Progenitor cell of endocrine pancreas (in vitro differentiated cells): ENCODE results near the gene MOB3A. TPM values are rescaled to one million over a fixed set of nuclear protein-coding genes. Genes with fewer than 3 reads are reported as not detected.

Experiments
- DNase-seq: peaks from one replicate; pipeline ENCODE4 v3.0.0; 2021; ENCODE audit warnings: low spot score; ENCODE audit not compliant: unreplicated experiment
- H3K27ac Mint-ChIP-seq: 2 replicates; pipeline ENCODE4 v1.8.0; 2021; ENCODE audit warnings: mild to moderate bottlenecking, moderate library complexity, mixed read lengths
- H3K27me3 Mint-ChIP-seq: 2 replicates; pipeline ENCODE4 v1.8.0; 2021; ENCODE audit warnings: mixed read lengths
- H3K36me3 Mint-ChIP-seq: 2 replicates; pipeline ENCODE4 v1.8.0; 2022; ENCODE audit warnings: mixed read lengths; ENCODE audit not compliant: insufficient read depth
- H3K4me1 Mint-ChIP-seq: 2 replicates; pipeline ENCODE4 v1.8.0; 2021; ENCODE audit warnings: low read depth, mixed read lengths
- H3K4me3 Mint-ChIP-seq: 2 replicates; pipeline ENCODE4 v1.8.0; 2021; ENCODE audit warnings: low read depth, mild to moderate bottlenecking, moderate library complexity, mixed read lengths
- H3K9me3 Mint-ChIP-seq: 2 replicates; pipeline ENCODE4 v1.8.0; 2021; ENCODE audit warnings: low read depth, mixed read lengths
- total RNA-seq: library from RNA; stranded (reverse); gene quantifications from 2 replicates; pipeline ENCODE4 v1.2.1, GENCODE V29; 2021
- TF ChIP-seq, protein P1 (sequence below): fragments of 200-600 bp; sonication (generic); IDR thresholded peaks from one replicate; pipeline ENCODE4 v1.5.0; 2021; ENCODE audit warnings: antibody characterized with exemption, mild to moderate bottlenecking; ENCODE audit not compliant: unreplicated experiment

MOB3A gene
- total RNA-seq, 1 donor from 2014 or later: 38.5 TPM

DNA sequence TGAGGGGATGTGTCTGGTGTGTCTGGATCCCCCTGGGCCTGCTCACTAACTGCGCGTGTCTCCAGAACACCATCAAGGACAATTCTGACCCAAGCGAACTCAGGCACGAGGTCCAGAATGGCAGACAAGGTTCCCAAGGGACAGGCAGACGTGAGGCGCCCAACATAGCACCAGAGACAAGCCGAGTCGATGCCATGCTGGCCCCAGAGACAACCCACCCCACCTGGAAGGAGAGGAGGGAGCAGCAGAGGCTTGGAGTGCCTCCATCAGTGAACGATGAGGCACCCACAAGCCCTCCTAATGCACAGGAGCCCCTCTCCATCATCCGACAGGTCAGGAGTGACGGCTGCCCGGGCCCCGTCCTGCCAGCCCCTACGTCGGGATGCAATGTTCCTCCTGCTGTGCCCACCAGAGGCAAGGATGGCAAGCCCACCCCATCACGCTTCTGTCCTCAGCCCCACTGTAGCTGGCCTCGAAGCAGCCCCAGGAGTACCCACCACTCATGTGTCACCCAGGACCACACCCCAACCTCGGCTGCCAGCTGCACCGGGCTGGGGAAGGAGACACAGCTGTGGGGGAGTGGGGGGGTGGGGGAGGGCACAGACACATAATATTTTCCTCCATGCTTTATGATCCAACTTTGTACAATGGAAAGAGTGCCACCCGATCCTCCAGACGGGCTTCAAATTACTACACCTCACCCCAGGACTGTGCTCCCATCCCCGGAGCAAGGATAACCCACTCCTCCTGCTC lies 43.4 kb upstream of the MOB3A start:
- H3K27me3 Mint-ChIP-seq: no peaks in the 10 kb centered on the region
- H3K4me3 Mint-ChIP-seq: no peak overlapping the region
- TF ChIP-seq, protein P1, sequence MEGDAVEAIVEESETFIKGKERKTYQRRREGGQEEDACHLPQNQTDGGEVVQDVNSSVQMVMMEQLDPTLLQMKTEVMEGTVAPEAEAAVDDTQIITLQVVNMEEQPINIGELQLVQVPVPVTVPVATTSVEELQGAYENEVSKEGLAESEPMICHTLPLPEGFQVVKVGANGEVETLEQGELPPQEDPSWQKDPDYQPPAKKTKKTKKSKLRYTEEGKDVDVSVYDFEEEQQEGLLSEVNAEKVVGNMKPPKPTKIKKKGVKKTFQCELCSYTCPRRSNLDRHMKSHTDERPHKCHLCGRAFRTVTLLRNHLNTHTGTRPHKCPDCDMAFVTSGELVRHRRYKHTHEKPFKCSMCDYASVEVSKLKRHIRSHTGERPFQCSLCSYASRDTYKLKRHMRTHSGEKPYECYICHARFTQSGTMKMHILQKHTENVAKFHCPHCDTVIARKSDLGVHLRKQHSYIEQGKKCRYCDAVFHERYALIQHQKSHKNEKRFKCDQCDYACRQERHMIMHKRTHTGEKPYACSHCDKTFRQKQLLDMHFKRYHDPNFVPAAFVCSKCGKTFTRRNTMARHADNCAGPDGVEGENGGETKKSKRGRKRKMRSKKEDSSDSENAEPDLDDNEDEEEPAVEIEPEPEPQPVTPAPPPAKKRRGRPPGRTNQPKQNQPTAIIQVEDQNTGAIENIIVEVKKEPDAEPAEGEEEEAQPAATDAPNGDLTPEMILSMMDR: no peak
- H3K27ac Mint-ChIP-seq: peak overlapping the region; percentile 87
- H3K4me1 Mint-ChIP-seq: no peaks in the 10 kb centered on the region
- no peaks in the 10 kb centered on the region for H3K9me3 Mint-ChIP-seq
- H3K36me3 Mint-ChIP-seq: peaks cover 7% of the 10 kb centered on the region
- DNase-seq: no peak

GRCh38 chr19:2138061-2138728 lies 42.1 kb upstream of the MOB3A start:
- TF ChIP-seq, protein P1: no peak
- Mint-ChIP-seq H3K27ac (no peak overlapping the region), H3K4me1 (no peaks in the 10 kb centered on the region)

GRCh38 chr19:2136796-2137195 lies 40.7 kb upstream of the MOB3A start:
- Mint-ChIP-seq H3K4me3 (no peak overlapping the region), H3K27ac (no peak overlapping the region), H3K4me1 (no peaks in the 10 kb centered on the region), H3K36me3 (peaks cover 12% of the 10 kb centered on the region), H3K9me3 (no peaks in the 10 kb centered on the region), H3K27me3 (no peaks in the 10 kb centered on the region)
- no peak for DNase-seq
- TF ChIP-seq, protein P1: no peak

More at GRCh38 chr19:2138061-2138728, 42.1 kb upstream of the MOB3A start:
- DNase-seq: no peak
- Mint-ChIP-seq H3K27me3 (no peaks in the 10 kb centered on the region), H3K36me3 (peaks cover 8% of the 10 kb centered on the region), H3K9me3 (no peaks in the 10 kb centered on the region), H3K4me3 (no peak overlapping the region)

GRCh38 chr19:2135474-2136402 lies 39.6 kb upstream of the MOB3A start:
- Mint-ChIP-seq H3K4me3 (no peak overlapping the region), H3K27me3 (no peaks in the 10 kb centered on the region), H3K4me1 (no peaks in the 10 kb centered on the region), H3K27ac (no peak overlapping the region), H3K9me3 (no peaks in the 10 kb centered on the region), H3K36me3 (peaks cover 12% of the 10 kb centered on the region)
- DNase-seq: no peak
- TF ChIP-seq, protein P1: no peak
